ENCODE results near the gene TUT1. TPM values are rescaled to one million over a fixed set of nuclear protein-coding genes. Genes with fewer than 3 reads are reported as not detected.

Gene TUT1
- total RNA-seq, 1 donor from 2014 or later: 17.6 TPM

- intact Hi-C loops (cut with DNase I): no loop called here
- H3K36me3 ChIP-seq: peaks cover 45% of the 10 kb centered on the region
- ATAC-seq (peak; percentile 54), DNase-seq (peak; percentile 85)
- TF ChIP-seq CTCF (IDR thresholded peaks at IDR 0.05): no peak
- no peaks in the 10 kb centered on the region for H3K9me3 ChIP-seq
- peak overlapping the region; percentile 98 for H3K27ac ChIP-seq
- H3K4me1 ChIP-seq: peaks cover 25% of the 10 kb centered on the region
- peak overlapping the region; percentile 100 for H3K4me3 ChIP-seq
- no peaks in the 10 kb centered on the region for H3K27me3 ChIP-seq
Observed at GRCh38 chr11:62602141-62603071, 11.1 kb upstream of the TUT1 start.

GRCh38 chr11:62601372-62602140 lies 10.2 kb upstream of the TUT1 start, which contains the start of gene MTA2:
Gene MTA2 (minus strand): TSS chr11:62601865. CDS start chr11:62601450, 415 bp downstream.
- DNase-seq: peak; percentile 99
- Histone ChIP-seq H3K9me3 (no peaks in the 10 kb centered on the region), H3K4me1 (peaks cover 25% of the 10 kb centered on the region), H3K27ac (peak within 1 kb of the TSS; percentile 98), H3K4me3 (peak within 1 kb of the TSS; percentile 100), H3K36me3 (peaks cover 45% of the 10 kb centered on the region), H3K27me3 (no peaks in the 10 kb centered on the region)
- intact Hi-C loops (cut with DNase I): no loop called here
- ATAC-seq: peak; percentile 92
- no peak for TF ChIP-seq CTCF (IDR thresholded peaks at IDR 0.05)

GRCh38 chr11:62601122-62601371 lies 9.7 kb upstream of the TUT1 start:
- no peak for TF ChIP-seq CTCF (IDR thresholded peaks at IDR 0.05)
- DNase-seq (peak; percentile 86), ATAC-seq (peak; percentile 36)
- Histone ChIP-seq H3K36me3 (peaks cover 45% of the 10 kb centered on the region), H3K4me3 (peak overlapping the region; percentile 100), H3K4me1 (peaks cover 25% of the 10 kb centered on the region), H3K27ac (peak overlapping the region; percentile 98), H3K9me3 (no peaks in the 10 kb centered on the region), H3K27me3 (no peaks in the 10 kb centered on the region)
- intact Hi-C loops (cut with DNase I): no loop called here

- no peaks in the 10 kb centered on the region for H3K27me3 ChIP-seq
- DNase-seq (no peak), ATAC-seq (no peak)
- H3K36me3 ChIP-seq: peaks cover 45% of the 10 kb centered on the region
- H3K4me1 ChIP-seq: peaks cover 25% of the 10 kb centered on the region
- peak overlapping the region; percentile 100 for H3K4me3 ChIP-seq
- intact Hi-C loops (cut with DNase I): no loop called here
- peak overlapping the region; percentile 98 for H3K27ac ChIP-seq
- no peak for TF ChIP-seq CTCF (IDR thresholded peaks at IDR 0.05)
- no peaks in the 10 kb centered on the region for H3K9me3 ChIP-seq
Observed at GRCh38 chr11:62600367-62601121, 9.2 kb upstream of the TUT1 start.

GRCh38 chr11:62599901-62600300 lies 8.6 kb upstream of the TUT1 start:
- intact Hi-C loops (cut with DNase I): no loop called here
- Histone ChIP-seq H3K9me3 (no peaks in the 10 kb centered on the region), H3K27me3 (no peaks in the 10 kb centered on the region), H3K36me3 (peaks cover 45% of the 10 kb centered on the region), H3K4me3 (peak overlapping the region; percentile 100), H3K4me1 (peaks cover 25% of the 10 kb centered on the region), H3K27ac (peak overlapping the region; percentile 98)
- no peak for TF ChIP-seq CTCF (IDR thresholded peaks at IDR 0.05)
- ATAC-seq (no peak), DNase-seq (no peak)
